Erythroblast (primary cell): ENCODE data around the gene DAP.
"Not testable (repeated sequence)": the region's sequence is repeated elsewhere in the genome, so short reads cannot be mapped to it uniquely, and the experiment has no call there.

Source experiments
- DNase-seq, 2 experiments: peaks; one replicate each; lab custom pipeline; 2025; lab: John Stamatoyannopoulos, UW
- GATA1 ChIP-seq: IDR thresholded peaks from 2 replicates; pipeline ENCODE4 v1.6.1; 2011; ENCODE audit warnings: low read depth, mild to moderate bottlenecking, control low read depth, low read length, moderate library complexity
- POLR2A ChIP-seq: IDR thresholded peaks from 2 replicates; pipeline ENCODE4 v1.6.1; 2011; ENCODE audit warnings: mild to moderate bottlenecking, low read length

Gene DAP, protein sequence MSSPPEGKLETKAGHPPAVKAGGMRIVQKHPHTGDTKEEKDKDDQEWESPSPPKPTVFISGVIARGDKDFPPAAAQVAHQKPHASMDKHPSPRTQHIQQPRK

DNA sequence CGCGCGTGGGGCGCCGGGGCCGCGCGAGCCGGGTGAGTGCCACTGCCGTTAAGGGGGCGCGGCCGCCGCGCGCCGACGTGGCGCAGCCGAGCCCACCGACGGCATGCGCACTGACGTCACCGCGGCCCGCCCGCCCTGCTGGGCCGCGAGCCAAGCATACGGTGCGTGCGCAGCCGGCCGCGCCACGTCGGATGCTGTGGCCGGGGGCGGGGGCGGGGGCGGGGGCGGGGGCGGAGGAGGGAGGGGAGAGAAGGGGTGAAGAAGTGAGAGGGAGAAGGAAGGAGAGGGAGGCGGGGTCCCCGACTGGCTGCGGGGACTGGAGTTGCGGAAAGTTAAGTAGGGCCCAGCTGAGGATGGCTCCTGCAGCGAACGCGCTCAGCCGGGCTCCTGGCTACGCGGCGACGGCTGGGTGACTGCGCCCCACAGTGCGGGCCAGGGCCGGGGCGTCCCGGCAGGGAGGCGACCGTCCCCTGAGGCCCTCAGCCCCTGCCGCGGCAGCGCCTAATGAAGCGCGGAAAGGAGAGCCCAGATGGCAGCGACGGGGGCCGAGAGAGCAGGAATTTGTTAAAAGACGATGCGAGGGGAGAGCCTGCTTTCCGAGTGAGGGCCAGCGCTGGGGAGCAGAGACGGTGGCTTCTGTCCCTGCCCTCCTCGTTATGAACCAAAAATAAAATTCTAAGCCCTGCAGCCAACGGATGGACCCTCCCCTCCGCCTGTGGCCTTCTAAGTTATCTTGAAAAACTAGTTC is at the start of gene DAP:
Gene DAP, minus strand, starts transcription at position 50 of the 748 bp plus-strand sequence. CDS start 166 bp downstream, outside the sequence.
- peak; percentile 57 for TF ChIP-seq POLR2A
- TF ChIP-seq GATA1 = no peak

DNA sequence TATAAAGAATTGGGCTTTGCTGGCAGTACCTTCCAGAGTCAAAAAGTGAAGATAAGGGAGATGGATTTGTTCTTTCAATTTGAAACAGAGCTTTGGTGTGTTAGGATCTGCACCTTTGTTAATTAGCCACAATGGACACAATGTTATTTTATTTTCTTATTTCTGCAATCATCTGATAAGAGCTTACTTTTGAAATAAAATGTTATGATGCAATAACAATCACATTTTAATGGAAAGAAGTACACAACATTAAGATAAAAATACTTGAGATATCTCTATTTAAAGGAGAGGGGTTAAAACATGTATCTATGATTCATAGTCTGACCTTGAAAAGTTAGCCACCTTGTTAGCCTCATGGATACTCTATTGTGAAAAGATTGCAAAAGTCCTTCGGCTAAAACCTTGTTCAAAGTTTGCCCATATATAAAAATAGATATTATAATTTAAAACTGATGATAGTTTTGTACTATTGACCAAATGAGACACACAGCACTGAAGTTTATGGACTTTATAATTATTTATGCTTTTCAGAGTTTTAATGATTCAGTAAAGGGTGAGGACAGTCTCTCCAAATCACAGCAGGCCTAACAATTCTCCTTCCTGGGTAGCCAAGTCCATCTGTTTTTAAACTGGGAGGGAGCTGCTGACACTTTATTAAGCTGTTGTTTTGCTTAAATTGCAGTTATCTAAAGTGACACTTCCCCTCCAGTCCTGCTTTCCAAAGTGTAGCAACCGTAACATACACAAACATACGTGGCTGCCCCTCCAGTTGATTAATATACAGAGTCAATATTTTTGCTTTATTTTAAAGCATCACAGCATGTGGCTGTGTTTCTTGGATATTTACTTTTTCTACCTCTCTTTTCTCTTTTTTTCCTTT is 47.6 kb upstream of the DAP start:
- TF ChIP-seq GATA1 (no peak), POLR2A (no peak)
- DNase-seq = no peak

More for the DNA sequence above, at the start of gene DAP:
- peak; percentile 92 to 96 for DNase-seq

DNA sequence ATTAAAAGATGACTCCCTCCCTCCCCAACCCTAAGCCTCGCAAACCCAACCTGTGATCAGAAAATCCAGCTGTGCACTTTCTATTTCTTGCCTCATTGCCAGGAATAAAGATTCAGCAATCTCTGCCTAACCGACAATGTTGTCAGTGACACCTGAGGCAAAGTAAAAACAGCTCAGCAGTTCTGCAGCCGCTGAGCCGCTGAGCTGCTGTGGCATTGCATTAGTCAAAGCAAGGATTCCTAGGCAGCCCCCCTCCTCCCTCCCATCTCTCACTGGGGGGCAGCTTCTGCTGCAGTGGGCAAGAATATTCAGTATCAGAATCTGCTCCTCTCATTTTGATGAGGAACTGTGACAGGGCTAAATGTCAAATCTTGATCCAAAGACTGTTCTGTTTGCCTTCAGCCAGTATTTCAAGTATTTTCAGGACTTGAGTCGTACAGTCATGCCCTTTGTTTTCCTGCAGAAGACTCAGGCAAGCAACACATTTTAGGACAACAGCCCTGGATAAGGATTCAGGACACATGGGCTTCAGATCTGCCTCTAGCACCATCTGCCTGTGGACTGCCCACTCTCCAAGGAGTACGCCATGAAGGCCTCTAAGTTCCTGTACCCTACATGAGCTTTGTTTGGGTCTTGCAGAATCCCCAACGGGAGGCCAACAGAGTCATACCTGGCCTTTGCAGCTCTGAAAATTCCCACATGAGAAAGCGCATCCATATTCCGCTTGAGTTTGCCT is 41.1 kb upstream of the DAP start:
- DNase-seq = no peak

DNA sequence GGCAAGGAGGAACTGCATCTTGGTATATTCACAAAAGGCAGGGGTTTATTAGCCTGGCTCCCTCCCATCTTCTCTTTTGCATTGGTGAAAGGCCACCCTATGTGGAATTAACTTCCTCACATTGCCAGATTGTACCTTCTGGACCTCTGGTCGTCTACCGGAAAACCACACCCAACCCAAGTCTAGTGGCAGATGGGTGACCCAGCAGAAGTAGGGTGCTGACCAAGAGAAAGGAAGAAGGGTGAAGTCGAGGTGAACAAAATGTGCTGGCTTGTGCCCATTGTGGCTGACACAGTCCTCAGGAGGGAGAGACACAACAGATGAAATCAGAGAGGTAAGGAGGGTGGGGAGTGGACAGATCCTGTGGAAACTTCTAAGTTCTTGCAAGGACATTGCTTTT is 39.8 kb upstream of the DAP start:
- no peak for DNase-seq
- no peak for TF ChIP-seq POLR2A
- TF ChIP-seq GATA1 = no peak

More for the DNA sequence above, 41.1 kb upstream of the DAP start:
- no peak for TF ChIP-seq POLR2A
- TF ChIP-seq GATA1 = no peak

DNA sequence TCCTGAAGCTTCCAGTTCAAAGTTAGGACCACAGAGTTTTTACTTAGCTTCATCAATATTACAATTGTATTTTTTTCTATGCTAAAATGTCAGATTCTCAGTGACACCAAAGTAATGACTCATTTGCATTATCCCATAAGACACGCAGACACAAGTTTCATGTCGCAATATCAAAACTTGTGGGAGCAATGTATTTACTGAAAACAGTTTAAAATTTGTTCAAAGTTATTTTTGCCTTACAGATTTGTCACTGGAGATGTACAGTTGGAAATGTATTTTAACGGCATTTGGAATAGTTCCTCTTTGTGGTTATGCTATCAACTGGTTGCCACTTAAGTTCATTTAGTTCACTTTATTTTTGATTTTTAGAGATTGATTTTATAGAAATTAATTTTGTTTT is 36.2 kb upstream of the DAP start:
- DNase-seq = no peak
- TF ChIP-seq GATA1 (no peak), POLR2A (no peak)

DNA sequence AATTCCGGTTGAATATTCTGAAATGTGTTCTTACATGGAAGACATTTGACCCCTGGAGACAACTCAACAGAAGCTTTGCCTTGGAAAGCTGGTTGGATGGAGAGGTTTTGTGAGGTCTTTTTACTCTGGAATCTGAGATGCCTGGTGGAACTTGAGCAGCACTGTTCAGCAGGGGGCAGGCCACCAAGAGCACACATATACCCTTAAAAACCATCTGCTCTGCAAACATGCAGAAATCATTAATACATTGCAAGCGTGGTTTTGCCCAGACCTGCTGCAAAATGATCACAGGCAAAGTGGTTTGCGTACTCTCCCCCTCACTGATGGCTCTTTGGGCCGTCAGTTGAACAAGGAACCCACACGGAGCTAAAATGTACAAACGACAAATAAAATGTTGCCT is 32.8 kb upstream of the DAP start:
- no peak for DNase-seq
- TF ChIP-seq GATA1 (no peak), POLR2A (no peak)

DNA sequence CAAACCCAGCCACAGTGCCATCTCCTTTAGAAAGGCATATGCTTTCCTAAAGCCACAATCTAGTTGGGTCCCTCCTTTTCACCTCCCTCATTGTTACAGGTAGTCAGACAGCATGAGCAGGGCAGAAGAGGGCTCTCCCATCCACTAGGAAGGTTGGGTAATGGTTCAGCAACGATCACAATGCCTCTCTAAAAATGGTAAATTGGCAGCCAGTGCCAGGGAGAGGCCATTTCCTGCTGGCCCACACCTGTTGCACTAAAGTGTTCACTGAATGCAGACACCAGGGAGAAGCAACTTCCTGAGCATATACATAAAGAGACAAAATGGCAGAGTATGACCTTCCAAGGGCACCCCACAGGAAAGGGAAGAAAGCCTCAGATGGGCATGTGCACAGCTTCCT is 31.3 kb upstream of the DAP start:
- TF ChIP-seq GATA1 (no peak), POLR2A (no peak)

DNA sequence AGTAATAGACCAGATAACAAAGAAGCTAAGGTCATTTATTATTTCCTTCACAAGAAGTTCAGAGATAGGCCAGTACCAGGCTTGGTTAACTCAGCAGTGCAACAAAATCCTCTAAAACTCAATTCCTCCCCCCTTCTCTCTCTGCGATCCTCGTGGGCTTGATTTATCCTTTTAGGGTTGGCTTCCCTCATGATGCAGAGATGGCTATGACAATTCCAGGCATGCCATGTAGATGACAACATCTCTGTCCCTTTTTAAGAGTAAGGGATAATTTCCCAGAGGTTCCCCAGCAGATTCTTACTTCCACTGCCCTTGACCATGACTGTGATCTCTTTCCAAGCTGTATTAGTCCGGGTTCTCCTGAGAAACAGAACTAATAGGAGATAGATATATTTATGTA is 28.7 kb upstream of the DAP start:
- no peak for DNase-seq

More for the DNA sequence above, 31.3 kb upstream of the DAP start:
- DNase-seq = no peak

DNA sequence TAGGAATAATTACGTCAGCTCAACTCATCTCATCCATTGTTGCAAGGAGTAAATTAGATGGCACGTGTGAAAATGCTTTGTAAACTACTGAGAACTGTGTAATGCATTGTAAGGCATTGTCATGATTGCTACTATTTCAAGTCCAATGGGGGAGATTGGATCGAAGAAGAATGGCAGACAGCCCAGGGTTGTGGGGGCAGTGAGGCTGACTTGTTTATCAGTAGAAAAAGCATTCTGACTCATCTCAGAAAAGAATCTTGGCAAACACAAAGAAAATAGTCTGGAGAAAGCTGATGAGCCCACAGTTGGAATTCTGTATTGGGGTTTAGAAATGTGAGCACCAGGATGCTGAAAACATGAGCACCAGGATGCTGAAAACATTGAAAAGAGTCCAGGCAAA is 28.0 kb upstream of the DAP start:
- no peak for DNase-seq
- TF ChIP-seq GATA1 = no peak
- no peak for TF ChIP-seq POLR2A

More for the DNA sequence above, 28.7 kb upstream of the DAP start:
- no peak for TF ChIP-seq GATA1
- no peak for TF ChIP-seq POLR2A

DNA sequence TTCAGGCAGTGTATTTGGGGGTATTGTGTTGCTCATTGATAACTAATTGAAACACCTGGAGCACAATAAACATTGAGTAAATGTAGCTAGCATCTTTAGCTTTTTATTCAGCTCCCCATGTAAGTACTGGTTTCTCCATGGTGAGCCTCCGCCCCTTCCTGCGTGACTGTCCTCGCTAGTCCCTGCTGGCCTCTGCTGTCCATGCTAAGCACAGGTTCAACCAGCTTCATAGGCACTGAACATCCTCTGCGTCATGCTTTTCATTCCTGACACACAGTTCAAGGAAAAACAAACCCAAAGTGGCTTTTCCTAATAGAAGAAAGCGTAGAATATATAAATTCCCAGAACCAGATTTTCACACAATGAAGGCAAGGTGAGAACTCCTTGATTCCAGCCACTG is 27.3 kb upstream of the DAP start:
- TF ChIP-seq GATA1 (no peak), POLR2A (no peak)
- no peak for DNase-seq

DNA sequence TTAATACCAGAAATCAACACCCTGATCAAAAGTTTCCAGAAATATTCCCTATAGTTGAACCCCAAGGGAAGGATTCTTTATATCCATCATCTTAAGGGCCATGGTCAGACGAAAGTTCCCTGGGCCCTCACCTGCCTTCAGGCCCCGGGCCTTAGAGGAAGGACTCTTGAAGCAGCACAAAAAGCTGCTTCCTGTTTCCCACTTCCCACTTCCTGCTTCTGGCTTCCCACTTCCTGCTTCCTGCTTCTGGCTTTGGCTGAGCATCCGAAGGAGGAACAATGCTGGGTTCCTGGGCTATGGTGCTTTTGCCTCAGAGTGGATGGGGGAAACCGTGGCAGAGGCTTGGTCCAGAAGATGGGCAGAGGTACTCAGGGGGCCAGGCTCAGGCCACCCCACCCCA is 25.8 kb upstream of the DAP start:
- TF ChIP-seq POLR2A = no peak
- no peak for DNase-seq

DNA sequence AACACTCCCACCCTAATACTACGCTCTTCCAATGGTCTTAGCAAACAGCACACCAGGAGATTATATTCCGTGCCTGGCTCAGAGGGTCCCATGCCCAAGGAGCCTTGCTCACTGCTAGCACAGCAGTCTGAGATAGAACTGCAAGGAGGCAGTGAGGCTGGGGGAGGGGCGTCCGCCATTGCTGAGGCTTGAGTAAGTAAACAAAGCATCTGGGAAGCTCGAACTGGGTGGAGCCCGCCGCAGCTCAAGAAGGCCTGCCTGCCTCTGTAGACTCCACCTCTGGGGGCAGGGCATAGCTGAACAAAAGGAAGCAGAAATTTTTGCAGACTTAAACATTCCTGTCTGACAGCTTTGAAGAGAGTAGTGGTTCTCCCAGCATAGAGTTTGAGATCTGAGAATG is 19.2 kb upstream of the DAP start:
- not testable (repeated sequence) for DNase-seq

DNA sequence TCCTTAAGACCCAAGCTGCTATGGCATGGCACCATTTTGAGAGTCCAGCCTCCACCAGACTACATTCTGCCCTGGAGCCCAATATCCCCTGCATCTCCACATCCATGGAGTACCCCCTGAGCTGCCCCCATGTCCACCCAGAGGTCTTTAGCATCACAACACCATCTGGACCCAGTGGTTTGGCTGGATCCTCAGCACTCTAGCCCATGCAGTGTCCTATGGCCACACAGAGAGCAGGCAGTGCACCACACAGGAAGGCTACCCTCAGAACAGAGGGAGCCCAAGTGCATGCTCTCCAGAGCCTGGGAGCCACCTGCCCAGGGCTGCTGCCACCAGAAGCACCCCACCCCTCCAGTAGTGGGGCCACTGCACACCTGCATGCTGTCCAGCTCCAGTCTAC is 18.6 kb upstream of the DAP start:
- TF ChIP-seq GATA1 (no peak), POLR2A (no peak)
- no peak for DNase-seq
